SK-MEL-5 (cell line): Measurements from ENCODE around the gene TAF11L4. TPM values are rescaled to one million over a fixed set of nuclear protein-coding genes. Genes with fewer than 3 reads are reported as not detected.
"Not testable (repeated sequence)": the region's sequence is repeated elsewhere in the genome, so short reads cannot be mapped to it uniquely, and the experiment has no call there.

Source experiments
- DNase-seq: peaks from one replicate; pipeline ENCODE4 v3.0.0-alpha.2; 2016; ENCODE audit warnings: low read depth, low spot score
- in situ Hi-C: cut with HindIII; loops from 2 replicates; pipeline ENCODE4 v1.10.0; 2016; ENCODE audit warnings: low sequenced_read_pairs, high pct_unique_total_duplicates, low pct_unique_long_range_greater_than_20kb
- polyA plus RNA-seq, 2 experiments: library from polyadenylated mRNA; depleted of rRNA; stranded (reverse); fragments of >200 nt; gene quantifications; 2 replicates each; pipeline ENCODE4 v1.2.3, GENCODE V29; 2015
- total RNA-seq: library from RNA; depleted of rRNA; stranded (reverse); fragments of >200 nt; shearing (Covaris generic); gene quantifications from 2 replicates; pipeline ENCODE4 v1.2.3, GENCODE V29; 2014; rRNA removed

The TAF11L4 gene
- total RNA-seq = not detected in 2 replicates
- polyA plus RNA-seq (2015; cell fraction: cytosol; rRNA removed) = not detected in 2 replicates
- polyA plus RNA-seq (2015; cell fraction: nucleus; rRNA removed) = not detected in 2 replicates

GRCh38 chr5:17521501-17521900 is at the start of gene TAF11L4:
Gene TAF11L4 (plus strand): TSS chr5:17521801.
- in situ Hi-C loops, DNase-seq: not testable (repeated sequence)

GRCh38 chr5:17475064-17475463 is 46.5 kb upstream of the TAF11L4 start:
- DNase-seq, in situ Hi-C loops: not testable (repeated sequence)

GRCh38 chr5:17477043-17477442 is 44.6 kb upstream of the TAF11L4 start:
- DNase-seq = no peak
- in situ Hi-C loops = no loop called here

GRCh38 chr5:17477573-17478265 is 43.9 kb upstream of the TAF11L4 start:
- in situ Hi-C loops = no loop called here
- DNase-seq = no peak

GRCh38 chr5:17481378-17481777 is 40.2 kb upstream of the TAF11L4 start:
- in situ Hi-C loops = no loop called here

GRCh38 chr5:17482790-17483189 is 38.8 kb upstream of the TAF11L4 start:
- no peak for DNase-seq
- in situ Hi-C loops = no loop called here

More at GRCh38 chr5:17481378-17481777, 40.2 kb upstream of the TAF11L4 start:
- no peak for DNase-seq

GRCh38 chr5:17486464-17487173 is 35.0 kb upstream of the TAF11L4 start:
- in situ Hi-C loops, DNase-seq: not testable (repeated sequence)

- in situ Hi-C loops = no loop called here
- DNase-seq = no peak
These were observed 34.5 kb upstream of the TAF11L4 start for GRCh38 chr5:17487174-17487512.

- in situ Hi-C loops, DNase-seq: not testable (repeated sequence)
These were observed 30.3 kb upstream of the TAF11L4 start for GRCh38 chr5:17491257-17491656.

GRCh38 chr5:17492770-17493169 is 28.8 kb upstream of the TAF11L4 start:
- in situ Hi-C loops = no loop called here
- no peak for DNase-seq

- no peak for DNase-seq
- in situ Hi-C loops = no loop called here
These were observed 24.2 kb upstream of the TAF11L4 start for GRCh38 chr5:17497446-17497845.

GRCh38 chr5:17497931-17498330 is 23.7 kb upstream of the TAF11L4 start, which contains the start of gene TAF11L2:
Gene TAF11L2 (plus strand): TSS chr5:17498231.
- DNase-seq, in situ Hi-C loops: not testable (repeated sequence)

- no peak for DNase-seq
- in situ Hi-C loops = no loop called here
These were observed 9.8 kb upstream of the TAF11L4 start for GRCh38 chr5:17511775-17512325.

GRCh38 chr5:17517526-17517925 is 4.1 kb upstream of the TAF11L4 start:
- in situ Hi-C loops, DNase-seq: not testable (repeated sequence)

- in situ Hi-C loops, DNase-seq: not testable (repeated sequence)
These were observed 3.5 kb upstream of the TAF11L4 start, which contains the start of gene TAF11L3 for GRCh38 chr5:17518067-17518466. Gene TAF11L3 (plus strand): TSS chr5:17518367.

- DNase-seq, in situ Hi-C loops: not testable (repeated sequence)
These were observed 2.1 kb upstream of the TAF11L4 start for GRCh38 chr5:17519508-17519907.

GRCh38 chr5:17524935-17525334 is 3.3 kb downstream of the TAF11L4 start, which contains the start of gene TAF11L5:
Gene TAF11L5 (plus strand): TSS chr5:17525235.
- DNase-seq, in situ Hi-C loops: not testable (repeated sequence)

GRCh38 chr5:17526504-17526903 is 4.9 kb downstream of the TAF11L4 start:
- DNase-seq, in situ Hi-C loops: not testable (repeated sequence)
